IMR-90 (cell line): ENCODE measurements around the gene KIRREL1. TPM values are rescaled to one million over a fixed set of nuclear protein-coding genes. Genes with fewer than 3 reads are reported as not detected.

Experiments
- ATAC-seq: fragments of 200-7000 bp; cut with Tn5 transposase; 2 replicates; pipeline ENCODE4 v1.9.1; 2020; ENCODE audit warnings: low read depth, mild to moderate bottlenecking, moderate library complexity
- BruUV-seq: library from RNA; stranded (reverse); fragments of 400-500 nt; replicated peaks from 2 replicates; lab custom pipeline; 2021; lab: Mats Ljungman, UMichigan
- CTCF ChIA-PET: fragments of 300-600 bp; formaldehyde crosslinking; extraction: SDS; loops from one replicate; lab custom pipeline; 2021; ENCODE audit warnings: antibody characterized with exemption; lab: Yijun Ruan, JAX
- POLR2A ChIA-PET: fragments of 300-600 bp; sonication (Branson Sonifier 250); formaldehyde crosslinking; loops from one replicate; lab custom pipeline; 2022; ENCODE audit warnings: antibody characterized with exemption; ENCODE audit not compliant: unreplicated experiment; lab: Charles Lee
- DNase-seq: peaks from one replicate; pipeline ENCODE4 v3.0.0; 2013
- H2AFZ ChIP-seq: replicated peaks from 2 replicates; pipeline ENCODE3; 2013; ENCODE audit warnings: low read length, mild to moderate bottlenecking; ENCODE audit not compliant: poor library complexity
- H2AK5ac ChIP-seq: 2 replicates; pipeline ENCODE4 v1.6.1; 2013; ENCODE audit warnings: low read depth, low read length, inconsistent platforms
- H2AK9ac ChIP-seq: replicated peaks from 2 replicates; pipeline ENCODE3; 2013; ENCODE audit warnings: mild to moderate bottlenecking, low read depth, low read length, moderate library complexity; ENCODE audit not compliant: poor library complexity
- H2BK120ac ChIP-seq: 2 replicates; pipeline ENCODE4 v1.6.1; 2013; ENCODE audit warnings: low read depth, low read length, inconsistent platforms
- H2BK15ac ChIP-seq: 3 replicates; pipeline ENCODE4 v1.6.1; 2013; ENCODE audit warnings: low read depth, low read length, inconsistent platforms
- H2BK20ac ChIP-seq: 2 replicates; pipeline ENCODE4 v1.6.1; 2013; ENCODE audit warnings: low read depth, mild to moderate bottlenecking, inconsistent platforms, low read length, moderate library complexity
- H2BK5ac ChIP-seq: 2 replicates; pipeline ENCODE4 v1.6.1; 2013; ENCODE audit warnings: mild to moderate bottlenecking, low read depth, low read length, inconsistent platforms; ENCODE audit not compliant: poor library complexity, severe bottlenecking
- H3K14ac ChIP-seq: replicated peaks from 2 replicates; pipeline ENCODE4 v1.6.1; 2013; ENCODE audit warnings: low read depth, low read length, inconsistent platforms
- H3K18ac ChIP-seq: 2 replicates; pipeline ENCODE4 v1.6.1; 2013; ENCODE audit warnings: low read depth, low read length, control low read depth
- H3K23ac ChIP-seq: 2 replicates; pipeline ENCODE4 v1.6.1; 2013; ENCODE audit warnings: low read depth, low read length, inconsistent platforms
- H3K27ac ChIP-seq: 2 replicates; pipeline ENCODE4 v1.5.1; 2013; ENCODE audit warnings: mild to moderate bottlenecking, control low read depth, low read length; ENCODE audit not compliant: insufficient read depth
- H3K27me3 ChIP-seq: 2 replicates; pipeline ENCODE4 v1.6.1; 2013; ENCODE audit warnings: low read length; ENCODE audit not compliant: control insufficient read depth, insufficient read depth
- H3K36me3 ChIP-seq: 2 replicates; pipeline ENCODE4 v1.6.1; 2013; ENCODE audit warnings: low read length, mixed read lengths; ENCODE audit not compliant: control insufficient read depth, insufficient read depth
- H3K4ac ChIP-seq: 2 replicates; pipeline ENCODE4 v1.6.1; 2013; ENCODE audit warnings: low read depth, low read length, inconsistent platforms
- H3K4me1 ChIP-seq: 2 replicates; pipeline ENCODE4 v1.6.1; 2013; ENCODE audit warnings: low read length, mixed read lengths; ENCODE audit not compliant: control insufficient read depth, insufficient read depth
- H3K4me2 ChIP-seq: 2 replicates; pipeline ENCODE4 v1.6.1; 2013; ENCODE audit warnings: low read depth, mild to moderate bottlenecking, control low read depth, low read length, moderate library complexity
- H3K4me3 ChIP-seq: 2 replicates; pipeline ENCODE4 v1.5.1; 2013; ENCODE audit warnings: low read depth, mild to moderate bottlenecking, control low read depth, low read length, moderate library complexity; ENCODE audit not compliant: insufficient read depth
- H3K56ac ChIP-seq: 2 replicates; pipeline ENCODE4 v1.6.1; 2013; ENCODE audit warnings: low read length, inconsistent platforms; ENCODE audit not compliant: insufficient read depth; ENCODE audit errors: extremely low read depth
- H3K79me1 ChIP-seq, 2 experiments: 2 replicates each; pipeline ENCODE4 v1.6.1; 2013; ENCODE audit warnings: low read length in 2 of 2, inconsistent platforms in 1 of 2, low read depth in 1 of 2
- H3K9ac ChIP-seq: 2 replicates; pipeline ENCODE4 v1.6.1; 2013; ENCODE audit warnings: low read depth, low read length, control low read depth
- H3K9me1 ChIP-seq: 2 replicates; pipeline ENCODE4 v1.6.1; 2013; ENCODE audit warnings: low read length, inconsistent platforms; ENCODE audit not compliant: insufficient read depth
- H3K9me3 ChIP-seq: 2 replicates; pipeline ENCODE4 v1.6.1; 2013; ENCODE audit warnings: low read length; ENCODE audit not compliant: control insufficient read depth, insufficient read depth
- H4K20me1 ChIP-seq: 2 replicates; pipeline ENCODE4 v1.6.1; 2013; ENCODE audit warnings: low read length, inconsistent platforms; ENCODE audit not compliant: insufficient read depth
- H4K5ac ChIP-seq: 2 replicates; pipeline ENCODE4 v1.6.1; 2013; ENCODE audit warnings: mild to moderate bottlenecking, low read depth, low read length, control low read depth
- H4K8ac ChIP-seq, 2 experiments: 2 replicates each; pipeline ENCODE4 v1.6.1; 2013; ENCODE audit warnings: low read depth in 2 of 2, low read length in 2 of 2, control low read depth in 1 of 2, inconsistent platforms in 1 of 2
- H4K91ac ChIP-seq: 2 replicates; pipeline ENCODE4 v1.6.1; 2013; ENCODE audit warnings: low read depth, low read length, inconsistent platforms; ENCODE audit not compliant: insufficient read depth
- BHLHE40 ChIP-seq: fragments of 150-350 bp; IDR thresholded peaks from 2 replicates; pipeline ENCODE4 v1.6.1; 2016; ENCODE audit warnings: mild to moderate bottlenecking, low read depth, low read length
- CEBPB ChIP-seq: IDR thresholded peaks from 2 replicates; pipeline ENCODE4 v1.6.1; 2012; ENCODE audit warnings: low read depth, low read length, improper control_type of control experiment
- FOS ChIP-seq: fragments of 150-350 bp; IDR thresholded peaks from 2 replicates; pipeline ENCODE4 v1.6.1; 2016; ENCODE audit warnings: low read depth, low read length
- MAFK ChIP-seq: IDR thresholded peaks from 2 replicates; pipeline ENCODE4 v1.6.1; 2012; ENCODE audit warnings: low read depth, low read length, improper control_type of control experiment
- MAZ ChIP-seq: IDR thresholded peaks from 2 replicates; pipeline ENCODE4 v1.6.1; 2012; ENCODE audit warnings: low read depth, mild to moderate bottlenecking, low read length, improper control_type of control experiment, moderate library complexity, borderline replicate concordance
- MXI1 ChIP-seq: IDR thresholded peaks from 2 replicates; pipeline ENCODE4 v1.6.1; 2012; ENCODE audit warnings: low read depth, mild to moderate bottlenecking, low read length, moderate library complexity, borderline replicate concordance
- NFE2L2 ChIP-seq: fragments of 150-350 bp; IDR thresholded peaks from 2 replicates; pipeline ENCODE4 v1.6.1; 2016; ENCODE audit warnings: low read depth, mild to moderate bottlenecking, low read length
- POLR2A ChIP-seq: IDR thresholded peaks from 2 replicates; pipeline ENCODE4 v1.6.1; 2012; ENCODE audit warnings: mild to moderate bottlenecking, low read depth, low read length
- RAD21 ChIP-seq: IDR thresholded peaks from 2 replicates; pipeline ENCODE4 v1.6.1; 2012; ENCODE audit warnings: low read length, improper control_type of control experiment
- RCOR1 ChIP-seq: IDR thresholded peaks from 2 replicates; pipeline ENCODE4 v1.6.1; 2012; ENCODE audit warnings: mild to moderate bottlenecking, low read length, improper control_type of control experiment; ENCODE audit not compliant: insufficient replicate concordance
- RFX5 ChIP-seq: IDR thresholded peaks from 2 replicates; pipeline ENCODE4 v1.8.0; 2012; ENCODE audit warnings: low read depth, mild to moderate bottlenecking, low read length, moderate library complexity
- SMC3 ChIP-seq: fragments of 150-350 bp; IDR thresholded peaks from 2 replicates; pipeline ENCODE4 v1.6.1; 2016; ENCODE audit warnings: low read depth, mild to moderate bottlenecking, antibody characterized with exemption, low read length, moderate library complexity
- WGBS, 2 experiments: methylation state at CpG; one replicate each; pipeline versions ENCODE4 v1.1.5 to v1.1.7; 2013; ENCODE audit warnings: missing lambda C conversion rate in 2 of 2; ENCODE audit not compliant: insufficient read length in 1 of 2; ENCODE audit errors: extremely low coverage in 2 of 2; 5-methylcytosine and 5-hydroxymethylcytosine counted together
- dilution Hi-C: fragments of 300-500 bp; cut with HindIII; formaldehyde crosslinking; loops from one replicate; pipeline ENCODE4 v1.14.3; 2018; ENCODE audit warnings: low sequenced_read_pairs; ENCODE audit not compliant: unreplicated experiment
- in situ Hi-C: fragments of 300-500 bp; cut with MboI; formaldehyde crosslinking; loops from 3 replicates; pipeline ENCODE4 v1.14.3; 2019; ENCODE audit warnings: low sequenced_read_pairs, inconsistent platforms, mixed read lengths
- intact Hi-C: fragments of 100-400 bp; cut with micrococcal nuclease; formaldehyde crosslinking; loops from 2 replicates; pipeline ENCODE4 v1.10.0; 2022
- polyA plus RNA-seq, 3 experiments: library from polyadenylated mRNA; depleted of rRNA; stranded (reverse); fragments of >200 nt; gene quantifications; 2 replicates each; pipeline ENCODE4 v1.2.3, GENCODE V29; 2012; ENCODE audit warnings: low replicate concordance in 1 of 3
- total RNA-seq: library from RNA; depleted of rRNA; stranded (reverse); fragments of >200 nt; gene quantifications from 2 replicates; pipeline ENCODE4 v1.2.3, GENCODE V29; 2012
- TF ChIP-seq, protein P1 (sequence below): conservative IDR thresholded peaks from 2 replicates; pipeline ENCODE4 v1.5.1; 2012; ENCODE audit warnings: mild to moderate bottlenecking, low read depth, low read length, improper control_type of control experiment

KIRREL1 gene
- total and polyA plus RNA-seq, 2 of the 4 experiments (the other 2 are of a cell fraction), result 58.1 to 64.7 TPM

- H3K36me3 ChIP-seq, result no peaks in the 10 kb centered on the region
- no peak for DNase-seq
- H3K9me3 ChIP-seq, result no peaks in the 10 kb centered on the region
- H3K9me1 ChIP-seq, result peaks cover 14% of the 10 kb centered on the region
- no peak for ATAC-seq
- no peak overlapping the region for H3K23ac ChIP-seq
- dilution Hi-C loops (loop anchor here (25.0 kb wide), 1 partner anchor 172 kb away; a partner anchor contains a TSS), in situ Hi-C loops (loop anchor here (10.0 kb wide), 2 partner anchors 1039 to 1119 kb away; partner anchors contain the start of gene IFI16), intact Hi-C loops (loop anchor here (10.0 kb wide), 1 partner anchor 559 kb away; no protein-coding TSS in a partner anchor)
- peaks cover 4% of the 10 kb centered on the region for H4K20me1 ChIP-seq
- H3K27ac ChIP-seq, result no peak overlapping the region
- POLR2A ChIA-PET, result no interaction called here
- H2BK20ac ChIP-seq, result peak overlapping the region; percentile 24; the same call in 1 of the 2 replicates
- peaks cover 3% of the 10 kb centered on the region for H3K27me3 ChIP-seq
- H3K4me3 ChIP-seq, result no peak overlapping the region
- H3K9ac ChIP-seq, result no peak overlapping the region
- H2AK9ac ChIP-seq, result peak overlapping the region; percentile 3
- H4K5ac ChIP-seq, result no peak overlapping the region
- CTCF ChIA-PET, result interaction anchor here (5.2 kb wide), 1 partner anchor 154 kb away, joined by 47 read pairs; no protein-coding TSS in a partner anchor
- H3K14ac ChIP-seq, result peak overlapping the region; percentile 30; the same call in 1 of the 2 replicates
- peak overlapping the region; percentile 80 for H2AFZ ChIP-seq
- H4K91ac ChIP-seq, result no peak overlapping the region
- no TSS peak for BruUV-seq
- peaks cover 18% of the 10 kb centered on the region for H3K4me1 ChIP-seq
- H2BK120ac ChIP-seq, result no peak overlapping the region
- peak overlapping the region; percentile 77 for H3K4ac ChIP-seq
- 63% methylated on average over 4 of the region's 8 CpGs; no CpG with 5 or more reads in 1 of the 2 experiments for WGBS, 2 experiments
- no peak overlapping the region for H3K56ac ChIP-seq
- H2AK5ac ChIP-seq, result no peak overlapping the region
- H2BK15ac ChIP-seq, result peak overlapping the region; percentile 7; the same call in 1 of the 3 replicates
- H3K79me1 ChIP-seq, result no peaks in the 10 kb centered on the region
- H3K18ac ChIP-seq, result no peak overlapping the region
- H3K4me2 ChIP-seq, result no peak overlapping the region
- peak overlapping the region in 1 of 2 experiments; percentile 72; a peak in 2 of 4 replicates for H4K8ac ChIP-seq
- no peak overlapping the region for H2BK5ac ChIP-seq
- TF ChIP-seq FOS, result no peak
- TF ChIP-seq CEBPB, result no peak
- no peak for TF ChIP-seq RCOR1
- TF ChIP-seq MAFK, result no peak
- no peak for TF ChIP-seq RAD21
- TF ChIP-seq, protein P1, sequence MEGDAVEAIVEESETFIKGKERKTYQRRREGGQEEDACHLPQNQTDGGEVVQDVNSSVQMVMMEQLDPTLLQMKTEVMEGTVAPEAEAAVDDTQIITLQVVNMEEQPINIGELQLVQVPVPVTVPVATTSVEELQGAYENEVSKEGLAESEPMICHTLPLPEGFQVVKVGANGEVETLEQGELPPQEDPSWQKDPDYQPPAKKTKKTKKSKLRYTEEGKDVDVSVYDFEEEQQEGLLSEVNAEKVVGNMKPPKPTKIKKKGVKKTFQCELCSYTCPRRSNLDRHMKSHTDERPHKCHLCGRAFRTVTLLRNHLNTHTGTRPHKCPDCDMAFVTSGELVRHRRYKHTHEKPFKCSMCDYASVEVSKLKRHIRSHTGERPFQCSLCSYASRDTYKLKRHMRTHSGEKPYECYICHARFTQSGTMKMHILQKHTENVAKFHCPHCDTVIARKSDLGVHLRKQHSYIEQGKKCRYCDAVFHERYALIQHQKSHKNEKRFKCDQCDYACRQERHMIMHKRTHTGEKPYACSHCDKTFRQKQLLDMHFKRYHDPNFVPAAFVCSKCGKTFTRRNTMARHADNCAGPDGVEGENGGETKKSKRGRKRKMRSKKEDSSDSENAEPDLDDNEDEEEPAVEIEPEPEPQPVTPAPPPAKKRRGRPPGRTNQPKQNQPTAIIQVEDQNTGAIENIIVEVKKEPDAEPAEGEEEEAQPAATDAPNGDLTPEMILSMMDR, result no peak
- no peak for TF ChIP-seq BHLHE40
- no peak for TF ChIP-seq POLR2A
- TF ChIP-seq SMC3, result no peak
- TF ChIP-seq MXI1, result no peak
- no peak for TF ChIP-seq RFX5
- TF ChIP-seq MAZ, result no peak
- no peak for TF ChIP-seq NFE2L2
These were observed 27.9 kb upstream of the KIRREL1 start for GRCh38 chr1:157965584-157965983.
